LNCAP (cell line): Measurements from ENCODE around the gene NOC3L.

Source experiments
- CTCF ChIP-seq: fragments of 450-650 bp; IDR thresholded peaks from 2 replicates; pipeline ENCODE4 v1.5.1; 2017; ENCODE audit warnings: mild to moderate bottlenecking

The NOC3L gene

GRCh38 chr10:94353336-94353735 lies 9.4 kb downstream of the NOC3L start:
- no peak for TF ChIP-seq CTCF

GRCh38 chr10:94351089-94351488 lies 11.7 kb downstream of the NOC3L start:
- no peak for TF ChIP-seq CTCF

- TF ChIP-seq CTCF = no peak
These were observed 13.4 kb downstream of the NOC3L start for GRCh38 chr10:94349327-94349726.

GRCh38 chr10:94344522-94345122 lies 18.1 kb downstream of the NOC3L start:
- TF ChIP-seq CTCF = no peak

GRCh38 chr10:94343151-94343550 lies 19.6 kb downstream of the NOC3L start:
- TF ChIP-seq CTCF = no peak

GRCh38 chr10:94334857-94335256 lies 27.9 kb downstream of the NOC3L start:
- no peak for TF ChIP-seq CTCF

GRCh38 chr10:94333051-94333450 lies 29.7 kb downstream of the NOC3L start:
- no peak for TF ChIP-seq CTCF

GRCh38 chr10:94328613-94329012 lies 34.1 kb downstream of the NOC3L start:
- TF ChIP-seq CTCF = no peak
